HG03060 (cell line): ENCODE results near the gene PDIA5.

Source experiments
- ATAC-seq: cut with Tn5 transposase; IDR thresholded peaks from one replicate; pipeline ENCODE4 v1.9.1; 2021; ENCODE audit warnings: low read depth, moderate number of reproducible peaks; ENCODE audit not compliant: unreplicated experiment

Gene PDIA5

DNA sequence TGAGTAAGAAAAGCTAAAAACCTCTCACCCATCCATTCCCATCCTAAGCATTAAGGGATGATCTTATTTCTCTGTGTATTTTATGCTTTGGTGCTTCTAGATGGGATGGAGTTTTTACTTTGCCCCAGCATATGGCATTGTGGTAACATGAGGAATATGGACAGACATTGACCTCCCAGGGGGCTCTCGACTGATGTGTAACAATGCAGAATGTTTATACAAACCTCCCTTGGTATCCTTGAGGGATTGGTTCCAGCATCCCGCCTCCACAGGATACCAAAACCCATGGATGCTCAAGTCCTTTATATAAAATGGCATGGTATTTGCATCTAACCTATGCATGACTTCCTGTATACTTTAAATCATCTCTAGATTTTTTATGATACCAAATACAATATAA is 21.6 kb downstream of the PDIA5 start:
- no peak for ATAC-seq

GRCh38 chr3:123089611-123090331 is 22.9 kb downstream of the PDIA5 start:
- no peak for ATAC-seq

DNA sequence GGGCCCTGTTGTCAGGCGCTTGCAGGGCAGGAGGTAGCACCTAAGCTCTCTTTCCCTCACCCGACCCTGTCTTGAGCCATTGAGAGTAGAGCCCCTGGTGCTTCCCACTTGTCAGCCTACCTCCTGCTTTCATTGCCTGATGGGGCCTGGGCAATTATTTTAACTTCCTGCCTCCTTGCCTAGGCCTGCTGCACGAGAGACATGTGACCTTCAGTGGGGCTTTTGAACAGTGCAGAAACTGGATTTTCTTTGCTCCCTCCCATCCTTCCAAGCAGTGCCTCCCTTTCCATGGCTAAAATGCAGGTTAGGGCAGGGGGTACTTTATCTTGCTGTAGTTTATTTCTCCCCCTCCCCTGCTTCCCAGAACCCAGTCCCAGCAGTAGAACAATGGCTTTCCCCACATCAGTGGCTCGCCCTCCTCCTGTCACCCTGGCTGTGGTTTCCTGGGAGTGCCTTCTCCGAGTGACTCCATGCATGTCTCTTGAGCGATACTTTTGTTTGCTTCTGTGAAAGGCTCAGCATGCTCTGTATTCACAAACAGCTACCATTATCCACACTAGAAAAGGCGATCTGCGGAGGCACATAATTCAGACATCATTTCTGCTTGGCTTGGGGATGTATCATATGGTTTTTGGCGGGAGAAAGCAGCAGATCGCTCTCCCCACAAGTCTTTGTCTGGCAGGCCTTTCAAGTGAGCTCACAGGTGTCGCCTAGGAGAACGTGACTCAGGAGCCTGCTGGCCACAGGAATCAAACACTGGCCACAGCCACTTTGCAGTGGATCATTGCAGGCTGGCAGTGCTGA is 24.1 kb downstream of the PDIA5 start:
- no peak for ATAC-seq

DNA sequence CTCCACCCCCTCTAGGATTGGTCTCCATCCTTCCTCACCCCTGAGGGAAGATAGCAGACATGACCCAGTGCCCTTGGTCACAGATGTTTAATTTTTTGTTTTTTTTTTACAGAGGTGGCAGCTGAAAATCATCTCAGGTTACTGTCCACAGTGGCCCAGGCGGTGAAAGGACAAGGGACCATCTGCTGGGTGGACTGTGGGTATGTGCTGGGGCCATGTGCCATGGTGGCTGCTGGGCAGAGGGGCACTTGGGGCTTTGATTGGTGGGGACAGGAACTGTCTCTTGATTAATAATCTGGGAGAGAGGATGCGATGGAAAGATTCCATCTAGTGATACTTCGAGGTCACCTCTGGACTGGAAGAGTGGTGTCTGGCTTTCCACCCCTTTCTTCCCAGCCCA is 25.4 kb downstream of the PDIA5 start:
- ATAC-seq, result no peak

DNA sequence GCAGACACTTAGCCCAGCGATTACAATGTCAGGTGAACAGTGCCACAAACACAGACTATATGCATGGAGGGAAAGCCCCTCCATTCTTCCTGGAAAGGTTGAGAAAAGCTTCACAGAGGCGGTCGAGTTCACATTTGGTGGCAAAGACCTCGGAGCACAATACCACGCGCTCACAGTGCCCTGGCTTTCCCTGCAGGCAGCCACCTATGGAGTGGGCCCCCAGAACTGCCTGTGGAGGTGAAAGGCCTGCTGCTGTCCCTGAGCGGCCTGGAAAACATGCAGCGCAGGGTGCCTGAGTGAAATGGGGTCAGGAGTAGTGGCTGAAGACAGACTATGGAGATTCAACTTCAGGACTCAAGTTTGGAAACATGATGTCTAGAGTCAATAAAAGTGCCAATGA is 26.9 kb downstream of the PDIA5 start:
- no peak for ATAC-seq

- ATAC-seq, result no peak
Measured at GRCh38 chr3:123094516-123095313, 27.9 kb downstream of the PDIA5 start.

DNA sequence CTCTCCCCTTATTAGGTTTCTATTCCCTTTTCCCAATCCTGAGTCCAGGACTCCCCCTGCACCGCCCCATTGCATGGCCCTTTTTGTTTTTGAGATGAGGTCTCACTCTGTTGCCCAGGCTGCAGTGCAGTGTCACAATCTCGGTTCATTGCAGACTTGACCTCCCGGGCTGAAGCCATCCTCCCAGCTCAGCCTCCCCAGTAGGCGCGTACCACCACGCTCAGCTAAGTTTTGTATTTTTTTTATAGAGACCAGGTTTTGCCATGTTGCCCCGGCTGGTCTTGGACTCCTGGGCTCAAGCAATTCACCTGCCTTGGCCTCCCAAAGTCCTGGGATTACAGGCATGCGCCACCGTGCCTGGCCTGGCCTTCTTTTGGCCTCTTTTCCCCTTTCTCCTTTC is 29.3 kb downstream of the PDIA5 start:
- no peak for ATAC-seq

DNA sequence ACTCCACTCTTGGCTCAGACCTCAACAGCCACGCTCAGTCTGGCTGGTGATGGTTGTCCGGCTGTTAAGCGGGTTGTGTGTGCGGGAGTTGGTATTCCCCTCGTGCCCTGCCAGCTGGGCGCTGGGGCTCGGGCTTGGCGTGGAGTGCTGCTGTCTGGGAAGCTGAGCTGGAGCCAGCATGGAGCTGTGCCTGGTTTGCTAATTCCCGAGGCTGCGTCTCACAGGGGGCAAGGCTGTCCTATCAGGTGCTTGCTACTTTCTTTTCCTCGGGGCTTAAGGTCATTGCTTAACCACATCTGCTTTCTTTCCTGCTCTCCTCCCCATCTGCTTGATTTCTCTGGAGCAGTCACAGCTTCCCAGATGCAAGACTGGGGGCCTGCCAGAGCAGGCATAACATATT is 29.9 kb downstream of the PDIA5 start:
- ATAC-seq, result no peak

- ATAC-seq, result no peak
Measured at GRCh38 chr3:123098426-123099330, 31.9 kb downstream of the PDIA5 start.

DNA sequence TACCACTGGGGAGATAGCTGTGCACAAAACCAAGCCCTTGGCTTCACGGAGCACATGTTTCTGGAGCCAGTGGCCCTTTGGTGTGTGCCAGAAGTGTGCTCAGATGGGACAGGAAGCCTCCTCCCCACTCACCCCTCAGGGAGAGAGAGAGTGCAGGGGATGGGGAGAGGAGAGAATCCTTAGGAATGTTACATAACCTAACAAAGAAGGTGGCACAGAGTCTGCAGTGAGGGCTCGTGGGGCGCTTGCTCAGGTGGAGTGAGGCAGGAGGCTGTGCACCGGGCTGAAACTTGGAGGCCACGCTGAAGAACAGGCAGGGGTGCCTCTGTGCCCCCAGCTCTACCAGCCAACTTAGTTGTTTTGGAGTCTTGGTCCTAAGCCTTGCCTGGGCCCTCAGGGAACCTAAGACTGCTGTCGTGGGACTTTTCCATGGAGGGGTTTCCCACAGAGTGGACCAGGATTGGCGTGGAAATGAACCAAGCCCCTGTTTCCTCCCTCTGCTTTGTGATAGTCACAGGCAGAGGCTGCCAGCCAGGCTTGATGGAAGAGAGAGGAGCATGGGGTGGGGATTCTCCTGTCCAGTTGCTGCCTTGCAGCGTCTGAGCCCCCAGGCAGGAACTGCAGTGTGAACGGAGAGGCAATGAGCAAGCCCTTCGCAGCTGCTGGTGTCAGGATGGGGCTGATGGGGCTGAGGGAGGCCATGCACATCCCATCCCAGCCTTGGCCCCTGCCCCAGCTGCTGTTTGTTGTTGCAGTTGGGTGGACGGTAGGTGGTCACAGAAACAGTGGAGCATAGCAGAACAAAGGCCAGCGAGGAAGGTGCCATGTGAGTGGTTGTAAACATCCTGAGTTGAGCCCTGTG is 32.7 kb downstream of the PDIA5 start:
- ATAC-seq, result no peak

DNA sequence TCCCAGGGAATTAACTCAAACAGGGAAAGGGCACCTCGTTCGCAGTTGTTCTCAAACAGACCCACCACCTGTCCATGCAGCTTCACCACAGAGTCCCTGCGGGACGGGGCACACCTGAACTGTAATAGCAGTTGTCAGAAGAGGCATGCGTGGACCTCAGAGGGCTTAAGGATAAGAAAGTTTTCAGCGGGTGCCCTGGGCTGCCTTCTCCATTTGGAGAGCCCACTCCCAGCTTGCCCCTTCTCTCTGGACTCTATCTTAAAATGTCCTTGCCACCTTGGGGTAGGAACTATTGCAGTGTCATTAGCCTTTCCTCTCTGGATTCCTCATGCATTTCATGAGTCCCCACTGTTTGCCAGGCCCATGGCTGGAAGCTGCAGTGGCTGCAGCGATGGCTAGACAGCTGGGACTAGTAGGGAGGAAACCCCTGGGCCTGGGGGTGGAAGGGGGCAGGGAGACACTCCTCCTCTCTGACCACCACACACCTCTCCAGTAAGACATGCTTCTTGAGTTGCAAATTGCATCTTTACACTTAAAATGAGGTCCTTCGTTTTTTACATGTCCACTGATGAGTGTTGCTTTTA is 33.5 kb downstream of the PDIA5 start:
- ATAC-seq, result no peak

DNA sequence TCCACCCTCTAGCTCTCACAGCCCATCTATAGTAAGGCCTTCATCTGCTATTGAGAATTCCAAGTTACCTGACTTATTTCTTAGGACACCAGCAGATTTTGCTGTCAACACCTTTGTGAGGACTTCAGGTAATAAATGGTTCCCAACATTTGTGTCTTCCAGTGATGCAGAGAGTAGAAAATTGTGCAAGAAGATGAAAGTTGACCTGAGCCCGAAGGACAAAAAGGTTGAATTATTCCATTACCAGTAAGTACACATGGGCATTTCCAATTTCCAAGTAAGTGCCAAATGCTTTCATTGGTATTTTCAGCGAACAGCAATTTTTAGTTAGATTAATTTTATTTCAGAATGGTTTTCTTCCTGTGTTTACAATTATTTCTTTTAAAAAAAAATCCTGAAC is 35.4 kb downstream of the PDIA5 start:
- no peak for ATAC-seq

GRCh38 chr3:123102826-123103225 is 36.0 kb downstream of the PDIA5 start:
- no peak for ATAC-seq

- ATAC-seq, result no peak
Measured at GRCh38 chr3:123104550-123104949, 37.7 kb downstream of the PDIA5 start.

GRCh38 chr3:123105201-123106189 is 38.7 kb downstream of the PDIA5 start:
- ATAC-seq, result no peak

- ATAC-seq, result no peak
Measured at GRCh38 chr3:123110282-123110975, 43.6 kb downstream of the PDIA5 start.

DNA sequence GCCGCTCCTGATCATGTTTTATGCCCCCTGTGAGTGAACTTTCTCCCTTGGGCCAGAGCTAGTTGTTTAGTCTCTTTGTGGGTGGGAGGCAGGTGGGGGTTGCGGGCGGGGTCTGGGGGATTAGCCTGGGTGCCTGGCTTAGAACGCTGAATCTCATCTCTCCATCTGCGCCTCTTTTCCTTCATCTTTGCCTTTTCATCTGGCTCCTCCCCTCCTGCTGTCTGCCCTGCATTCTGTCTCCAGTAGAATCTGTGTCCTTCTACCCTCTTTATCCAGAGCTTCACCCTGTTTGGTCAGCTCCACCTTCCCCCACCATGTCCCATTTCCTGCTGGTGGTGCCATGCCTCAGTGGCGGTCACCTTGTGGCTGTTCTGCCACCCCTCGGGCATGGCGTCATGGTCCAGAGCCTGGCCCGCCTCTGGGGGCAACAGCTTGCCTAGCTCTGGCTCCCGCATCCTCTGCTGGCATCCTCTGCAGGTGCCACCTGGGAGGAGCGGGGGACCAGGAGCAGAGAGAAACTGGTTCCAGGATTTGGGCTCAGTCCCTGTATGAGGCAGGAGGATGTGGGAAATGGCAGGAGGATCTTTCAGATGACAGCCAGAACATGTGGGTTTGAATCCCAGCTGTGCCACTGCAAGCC is 44.3 kb downstream of the PDIA5 start:
- ATAC-seq, result no peak
